H1 (cell line): ENCODE results near the gene HSPA1L. TPM values are rescaled to one million over a fixed set of nuclear protein-coding genes. Genes with fewer than 3 reads are reported as not detected.

Experiments
- GTF2F1 ChIP-seq: IDR thresholded peaks from 2 replicates; pipeline ENCODE4 v1.6.1; 2012; ENCODE audit warnings: low read depth, low read length, improper control_type of control experiment, borderline replicate concordance
- HDAC6 ChIP-seq: IDR thresholded peaks from one replicate; pipeline ENCODE4 v1.7.1; 2012; ENCODE audit warnings: low read depth, mild to moderate bottlenecking, inconsistent platforms, low read length, moderate library complexity
- RNF2 ChIP-seq: fragments of 200-900, 300-1000 bp; sonication (generic); IDR thresholded peaks from 2 replicates; pipeline ENCODE4 v1.7.1; 2016; ENCODE audit warnings: borderline replicate concordance, low read depth, mild to moderate bottlenecking, antibody characterized with exemption, low read length; ENCODE audit not compliant: poor library complexity, severe bottlenecking; ENCODE audit errors: missing control alignments
- SIN3A ChIP-seq, 2 experiments: IDR thresholded peaks in 1 of 2; conservative IDR thresholded peaks in 1 of 2; 2 replicates each; pipeline ENCODE4 v1.6.1; 2011 to 2012; ENCODE audit warnings: low read length in 2 of 2, improper control_type of control experiment in 1 of 2, low read depth in 1 of 2, mild to moderate bottlenecking in 1 of 2
- SP1 ChIP-seq: IDR thresholded peaks from 2 replicates; pipeline ENCODE4 v1.6.1; 2011; ENCODE audit warnings: low read depth, low read length
- TCF12 ChIP-seq: IDR thresholded peaks from 2 replicates; pipeline ENCODE4 v1.6.1; 2011; ENCODE audit warnings: low read depth, mild to moderate bottlenecking, low read length
- ZNF274 ChIP-seq: IDR thresholded peaks from 2 replicates; pipeline ENCODE4 v1.7.0; 2012; ENCODE audit warnings: low read length, borderline replicate concordance; ENCODE audit errors: extremely low read depth
- polyA plus RNA-seq, 7 experiments: library from polyadenylated mRNA; depleted of rRNA in 3 of 7; stranded (reverse) in 5 of 7; unstranded in 2 of 7; fragments of >200 nt in 5 of 7; fragments of 200-250 nt in 2 of 7; gene quantifications; 1 replicate in 5 of 7; 2 replicates in 1 of 7; 4 replicates in 1 of 7; pipeline versions ENCODE4 v1.2.1 to v1.2.3, GENCODE V29; 2011 to 2013; ENCODE audit warnings: missing spikeins in 2 of 7, mixed read lengths in 2 of 7
- total RNA-seq: library from RNA; stranded (reverse); fragmentation: NEBNext Ultra II Directional; extraction: Animal tissue kit (Norgen Biotek cat#: 25700); gene quantifications from 2 replicates; pipeline ENCODE4 v1.2.1, GENCODE V29; 2021

The HSPA1L gene
- total and polyA plus RNA-seq, 2 of the 8 experiments (the other 6 are each of a cell fraction or from before 2014, with no cell fraction given): 1.00 to 1.9 TPM

DNA sequence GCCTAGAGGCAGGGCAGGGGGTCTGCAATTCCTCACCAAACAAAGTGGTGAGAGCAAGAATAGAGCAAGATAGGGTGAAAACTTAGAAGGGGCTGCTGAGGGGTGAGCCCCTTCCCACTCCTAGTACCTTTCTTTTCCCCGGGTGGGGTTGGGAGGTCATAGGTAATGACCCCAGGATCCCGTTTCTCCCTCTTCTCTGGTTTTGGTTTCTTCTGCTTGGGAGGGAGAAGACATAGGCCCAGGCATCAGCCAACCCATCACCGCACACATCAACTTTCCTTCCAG lies 23.1 kb downstream of the HSPA1L start (continued):
- TF ChIP-seq RNF2 (no peak), SIN3A (conservative IDR thresholded peaks at IDR 0.05 in 1 of 2, IDR thresholded peaks at IDR 0.05 in 1 of 2; ENCODE audit: low read depth in 1 of 2, low read length in 2 of 2) (no peak), ZNF274 (no peak), HDAC6 (no peak), SP1 (no peak), TCF12 (no peak), GTF2F1 (no peak)
